ENCODE data around the gene SRGN. TPM values are rescaled to one million over a fixed set of nuclear protein-coding genes. Genes with fewer than 3 reads are reported as not detected.

SRGN gene
- total and polyA plus RNA-seq, 2 of the 8 experiments (the other 6 are each of a cell fraction or from before 2014, with no cell fraction given) = 0.06 TPM; not detected in 1

DNA sequence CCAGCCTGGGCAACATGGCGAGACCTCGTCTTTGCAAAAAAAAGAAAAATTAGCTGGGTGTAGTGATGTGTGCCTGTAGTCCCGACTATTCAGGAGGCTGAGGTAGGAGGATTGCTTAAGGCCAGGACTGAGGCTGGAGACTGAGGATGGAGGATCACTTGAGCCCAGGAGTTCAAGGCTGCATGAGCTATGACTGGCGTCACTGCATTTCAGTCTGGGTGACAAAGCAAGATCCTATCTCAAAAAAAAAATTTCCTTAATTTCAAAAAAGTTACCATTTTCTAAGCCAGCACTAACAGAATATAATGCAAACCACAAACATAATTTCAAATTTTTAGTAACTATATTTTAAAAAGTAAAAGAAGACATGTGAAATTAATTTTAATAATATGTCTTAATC lies 13.4 kb upstream of the SRGN start:
- FAIRE-seq (no peak), DNase-seq (ENCODE audit: low read depth in 1 of 2, low spot score in 2 of 2) (no peak)
- H3K23ac ChIP-seq (ENCODE audit: insufficient read length) = no peak overlapping the region
- H2AFZ ChIP-seq (ENCODE audit: low read length) = no peak overlapping the region
- ChIA-PET POLR2A (ENCODE audit: partially characterized antibody) (no interaction called here), CTCF (ENCODE audit: partially characterized antibody) (interaction anchor here (1.7 to 3.8 kb wide), 2 partner anchors 9 to 69 kb away, joined by 4 to 15 read pairs; no protein-coding TSS in a partner anchor)
- 93% methylated on average over 4 of the region's 4 CpGs; no CpG with 5 or more reads in 1 of the 2 experiments for WGBS, 2 experiments (ENCODE audit: extremely low coverage in 1 of 2, insufficient coverage in 1 of 2, insufficient read length in 1 of 2, insufficient replicate concordance in 2 of 2, low coverage in 1 of 2, low lambda C conversion rate in 2 of 2, missing lambda C conversion rate in 1 of 2)
- H3K27me3 ChIP-seq (replicated peaks in 1 of 4; ENCODE audit: control insufficient read depth in 3 of 4, extremely low read depth in 1 of 4, insufficient read depth in 3 of 4, low read length in 3 of 4) = no peaks in the 10 kb centered on the region
- no peaks in the 10 kb centered on the region for H3K9me3 ChIP-seq (ENCODE audit: insufficient read depth in 2 of 2, low read depth in 1 of 2, low read length in 1 of 2)
- no peak overlapping the region for H4K91ac ChIP-seq (replicated peaks; ENCODE audit: insufficient read length, low read length)
- no peak overlapping the region for H4K5ac ChIP-seq (ENCODE audit: insufficient read length, low read depth, low read length)
- no peak overlapping the region for H2BK12ac ChIP-seq (ENCODE audit: low read depth, low read length)
- no peak overlapping the region for H4K8ac ChIP-seq (ENCODE audit: extremely low read depth, insufficient read depth, low read length)
- H2BK15ac ChIP-seq (ENCODE audit: low read length) = no peak overlapping the region
- H3K4ac ChIP-seq (replicated peaks; ENCODE audit: insufficient read length, low read depth, low read length) = no peak overlapping the region
- H3K4me1 ChIP-seq (replicated peaks in 1 of 4; ENCODE audit: control insufficient read depth in 3 of 4, insufficient read depth in 4 of 4, low read length in 3 of 4) = peaks cover 0 to 3% (median 0%) of the 10 kb centered on the region in 4 experiments; a peak in 3 of 7 replicates
- no peaks in the 10 kb centered on the region for H3K23me2 ChIP-seq (ENCODE audit: low read depth, low read length)
- no peak overlapping the region for H2BK120ac ChIP-seq (replicated peaks; ENCODE audit: low read depth, low read length)
- H3K79me2 ChIP-seq (ENCODE audit: control insufficient read depth in 1 of 2, insufficient read depth in 2 of 2, low read length in 2 of 2) = no peaks in the 10 kb centered on the region
- H3K14ac ChIP-seq (ENCODE audit: insufficient read length) = no peak overlapping the region
- H3K79me1 ChIP-seq (ENCODE audit: low read depth, low read length) = no peaks in the 10 kb centered on the region
- no peaks in the 10 kb centered on the region for H3K36me3 ChIP-seq (ENCODE audit: control insufficient read depth in 2 of 4, insufficient read depth in 4 of 4, low read length in 3 of 4)
- no peak overlapping the region for H2BK20ac ChIP-seq (ENCODE audit: low read length)
- no peak overlapping the region for H3K56ac ChIP-seq (replicated peaks; ENCODE audit: insufficient read length, low read depth, low read length)
- no peak overlapping the region for H3K27ac ChIP-seq (ENCODE audit: low read depth, low read length)
- H3K9ac ChIP-seq (replicated peaks in 1 of 4; ENCODE audit: extremely low read depth in 1 of 4, low read depth in 3 of 4, low read length in 3 of 4) = no peak overlapping the region
- no peak overlapping the region for H3K18ac ChIP-seq (ENCODE audit: extremely low read depth, low read length)
- no peaks in the 10 kb centered on the region for H4K20me1 ChIP-seq (replicated peaks in 1 of 2; ENCODE audit: control insufficient read depth in 1 of 2, insufficient read depth in 2 of 2, low read length in 2 of 2)
- no peak overlapping the region for H3K4me3 ChIP-seq (ENCODE audit: extremely low read depth in 1 of 4, insufficient read depth in 2 of 4, low read depth in 3 of 4, low read length in 4 of 4)
- no peak overlapping the region for H2AK5ac ChIP-seq (ENCODE audit: low read depth, low read length)
- no peak overlapping the region for H3K4me2 ChIP-seq (ENCODE audit: insufficient read depth in 1 of 2, low read depth in 2 of 2, low read length in 2 of 2)
- H2BK5ac ChIP-seq (ENCODE audit: low read depth, low read length) = no peak overlapping the region
- no peak for TF ChIP-seq SP4 (IDR thresholded peaks at IDR 0.05; ENCODE audit: low read length)
- no peak for TF ChIP-seq NRF1 (IDR thresholded peaks at IDR 0.05; ENCODE audit: low read depth, low read length)
- TF ChIP-seq KDM1A (IDR thresholded peaks at IDR 0.05; ENCODE audit: borderline replicate concordance, low read length) = no peak
- no peak for TF ChIP-seq PHF8 (conservative IDR thresholded peaks at IDR 0.05; ENCODE audit: low read depth, low read length)
- TF ChIP-seq MAX (IDR thresholded peaks at IDR 0.05) = no peak
